ENCODE measurements around the gene RYR2.

DNA sequence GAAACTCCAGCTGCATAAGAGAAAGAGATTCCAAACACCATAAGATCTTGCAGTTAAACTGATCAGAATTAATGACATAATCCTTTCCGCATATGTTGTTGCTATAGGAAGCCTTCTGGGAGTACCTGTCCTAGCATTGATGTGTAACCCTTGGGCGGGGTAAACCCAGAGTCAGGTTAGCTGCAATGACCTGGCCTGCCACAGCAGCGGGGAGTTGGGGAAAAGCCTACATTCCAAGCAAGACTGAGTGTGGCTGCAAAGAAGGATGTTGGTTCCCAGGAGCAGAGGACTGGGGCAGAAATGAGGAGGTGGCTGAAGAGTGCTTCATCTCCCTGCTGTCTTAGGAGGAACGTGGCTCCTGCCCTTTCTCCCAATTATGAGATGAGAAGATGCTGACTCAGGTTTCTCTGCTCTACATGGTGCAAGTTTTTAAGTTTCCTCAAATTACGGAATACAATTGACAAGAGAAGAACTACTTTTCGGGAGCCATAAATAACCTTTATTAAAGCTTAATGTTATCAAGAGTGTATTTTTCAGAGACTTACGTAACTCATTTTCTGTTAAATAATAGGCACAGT is 142.1 kb downstream of the RYR2 start:
- TF ChIP-seq, protein P1, sequence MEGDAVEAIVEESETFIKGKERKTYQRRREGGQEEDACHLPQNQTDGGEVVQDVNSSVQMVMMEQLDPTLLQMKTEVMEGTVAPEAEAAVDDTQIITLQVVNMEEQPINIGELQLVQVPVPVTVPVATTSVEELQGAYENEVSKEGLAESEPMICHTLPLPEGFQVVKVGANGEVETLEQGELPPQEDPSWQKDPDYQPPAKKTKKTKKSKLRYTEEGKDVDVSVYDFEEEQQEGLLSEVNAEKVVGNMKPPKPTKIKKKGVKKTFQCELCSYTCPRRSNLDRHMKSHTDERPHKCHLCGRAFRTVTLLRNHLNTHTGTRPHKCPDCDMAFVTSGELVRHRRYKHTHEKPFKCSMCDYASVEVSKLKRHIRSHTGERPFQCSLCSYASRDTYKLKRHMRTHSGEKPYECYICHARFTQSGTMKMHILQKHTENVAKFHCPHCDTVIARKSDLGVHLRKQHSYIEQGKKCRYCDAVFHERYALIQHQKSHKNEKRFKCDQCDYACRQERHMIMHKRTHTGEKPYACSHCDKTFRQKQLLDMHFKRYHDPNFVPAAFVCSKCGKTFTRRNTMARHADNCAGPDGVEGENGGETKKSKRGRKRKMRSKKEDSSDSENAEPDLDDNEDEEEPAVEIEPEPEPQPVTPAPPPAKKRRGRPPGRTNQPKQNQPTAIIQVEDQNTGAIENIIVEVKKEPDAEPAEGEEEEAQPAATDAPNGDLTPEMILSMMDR (IDR thresholded peaks at IDR 0.05; ENCODE audit: low read length), result no peak
- TF ChIP-seq EZH2 (IDR thresholded peaks at IDR 0.05; ENCODE audit: borderline replicate concordance, low read length), result no peak
